ENCODE results near the gene MAP3K5.
A peak's percentile ranks its signal among the peaks of the same experiment; 100 is the strongest.

The MAP3K5 gene

DNA sequence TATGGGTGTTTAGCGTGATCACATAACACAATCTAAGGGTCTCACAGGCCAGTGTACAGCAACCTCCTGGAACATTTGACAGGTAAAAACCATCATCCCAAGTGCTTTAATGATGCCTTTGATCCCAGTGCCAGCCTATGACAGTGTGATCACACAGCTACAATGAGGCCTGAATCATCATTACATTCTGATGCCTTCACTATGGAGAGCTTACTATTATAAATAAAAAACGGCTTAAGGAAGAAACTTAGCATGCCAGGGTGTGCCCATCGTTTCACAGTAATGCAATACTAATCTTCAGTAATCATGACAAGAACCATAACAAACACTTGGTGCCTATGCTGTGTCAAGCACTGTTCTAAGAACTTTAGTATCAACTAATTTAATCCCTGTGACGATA is 253.4 kb downstream of the MAP3K5 start:
- H3K9me3 ChIP-seq (ENCODE audit: control insufficient read depth in 1 of 2, low read length in 2 of 2) = no peaks in the 10 kb centered on the region
- no peaks in the 10 kb centered on the region for H3K36me3 ChIP-seq (ENCODE audit: control insufficient read depth in 1 of 2, insufficient read depth in 2 of 2, low read length in 2 of 2)
- no peaks in the 10 kb centered on the region for H3K4me1 ChIP-seq (ENCODE audit: control insufficient read depth in 1 of 2, insufficient read depth in 2 of 2, low read length in 2 of 2)
- H3K4me3 ChIP-seq (ENCODE audit: low read depth in 1 of 2, low read length in 2 of 2) = no peak overlapping the region
- H3K27ac ChIP-seq (ENCODE audit: low read length) = no peak overlapping the region
- H3K27me3 ChIP-seq (ENCODE audit: low read depth, low read length) = no peaks in the 10 kb centered on the region

GRCh38 chr6:136535880-136536650 is 256.2 kb downstream of the MAP3K5 start:
- Histone ChIP-seq H3K27ac (ENCODE audit: low read length) (no peak overlapping the region), H3K9me3 (ENCODE audit: control insufficient read depth in 1 of 2, low read length in 2 of 2) (no peaks in the 10 kb centered on the region), H3K4me3 (ENCODE audit: low read depth in 1 of 2, low read length in 2 of 2) (no peak overlapping the region), H3K36me3 (ENCODE audit: control insufficient read depth in 1 of 2, insufficient read depth in 2 of 2, low read length in 2 of 2) (no peaks in the 10 kb centered on the region), H3K27me3 (ENCODE audit: low read depth, low read length) (no peaks in the 10 kb centered on the region), H3K4me1 (ENCODE audit: control insufficient read depth in 1 of 2, insufficient read depth in 2 of 2, low read length in 2 of 2) (no peaks in the 10 kb centered on the region)

- H3K27ac ChIP-seq (ENCODE audit: low read length) = no peak overlapping the region
- no peak overlapping the region for H3K4me3 ChIP-seq (ENCODE audit: low read depth in 1 of 2, low read length in 2 of 2)
- H3K9me3 ChIP-seq (ENCODE audit: control insufficient read depth in 1 of 2, low read length in 2 of 2) = no peaks in the 10 kb centered on the region
- H3K27me3 ChIP-seq (ENCODE audit: low read depth, low read length) = no peaks in the 10 kb centered on the region
- no peaks in the 10 kb centered on the region for H3K36me3 ChIP-seq (ENCODE audit: control insufficient read depth in 1 of 2, insufficient read depth in 2 of 2, low read length in 2 of 2)
- H3K4me1 ChIP-seq (ENCODE audit: control insufficient read depth in 1 of 2, insufficient read depth in 2 of 2, low read length in 2 of 2) = no peaks in the 10 kb centered on the region
These were observed 257.1 kb downstream of the MAP3K5 start for GRCh38 chr6:136535017-136535765.

DNA sequence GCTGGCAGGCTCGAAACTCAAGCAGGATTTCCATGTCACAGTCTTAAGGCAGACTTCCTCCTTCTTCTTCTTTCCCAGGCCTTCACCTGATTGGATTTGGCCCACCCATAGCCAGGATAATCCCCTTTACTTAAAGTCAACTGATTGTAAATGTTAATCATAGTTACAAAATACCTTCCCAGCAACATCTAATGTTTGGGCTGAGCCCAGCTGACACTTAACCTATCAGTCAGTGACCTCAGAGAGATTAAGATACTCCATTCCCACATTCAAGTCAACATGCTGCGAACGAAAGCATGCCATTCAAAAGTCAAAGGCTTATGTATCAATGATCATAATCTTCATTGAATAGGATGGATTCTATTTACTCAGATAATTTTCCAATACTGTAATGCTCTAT is 258.0 kb downstream of the MAP3K5 start:
- Histone ChIP-seq H3K27ac (ENCODE audit: low read length) (no peak overlapping the region), H3K36me3 (ENCODE audit: control insufficient read depth in 1 of 2, insufficient read depth in 2 of 2, low read length in 2 of 2) (no peaks in the 10 kb centered on the region), H3K4me3 (ENCODE audit: low read depth in 1 of 2, low read length in 2 of 2) (no peak overlapping the region), H3K4me1 (ENCODE audit: control insufficient read depth in 1 of 2, insufficient read depth in 2 of 2, low read length in 2 of 2) (no peaks in the 10 kb centered on the region), H3K9me3 (ENCODE audit: control insufficient read depth in 1 of 2, low read length in 2 of 2) (no peaks in the 10 kb centered on the region), H3K27me3 (ENCODE audit: low read depth, low read length) (no peaks in the 10 kb centered on the region)

DNA sequence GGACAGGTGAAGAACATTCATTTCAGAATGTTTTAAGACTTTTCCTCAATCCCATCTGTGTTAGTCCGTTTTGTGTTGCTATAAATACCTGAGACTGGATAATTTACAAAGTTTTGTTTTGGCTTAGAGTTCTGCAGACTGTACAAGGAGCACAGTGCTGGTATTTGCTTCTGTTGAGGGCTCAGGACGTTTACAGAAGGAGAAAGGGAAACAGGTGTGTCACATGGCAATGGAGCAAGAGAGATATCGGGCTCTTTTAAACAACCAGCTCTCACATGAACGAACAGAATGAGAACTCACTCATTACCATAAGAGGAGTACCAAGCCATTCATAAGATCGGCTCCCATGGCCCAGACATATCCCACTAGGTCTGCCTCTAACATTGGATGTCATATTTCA is 258.8 kb downstream of the MAP3K5 start:
- H3K27ac ChIP-seq (ENCODE audit: low read length) = no peak overlapping the region
- no peak overlapping the region for H3K4me3 ChIP-seq (ENCODE audit: low read depth in 1 of 2, low read length in 2 of 2)
- H3K27me3 ChIP-seq (ENCODE audit: low read depth, low read length) = no peaks in the 10 kb centered on the region
- no peaks in the 10 kb centered on the region for H3K9me3 ChIP-seq (ENCODE audit: control insufficient read depth in 1 of 2, low read length in 2 of 2)
- no peaks in the 10 kb centered on the region for H3K4me1 ChIP-seq (ENCODE audit: control insufficient read depth in 1 of 2, insufficient read depth in 2 of 2, low read length in 2 of 2)
- H3K36me3 ChIP-seq (ENCODE audit: control insufficient read depth in 1 of 2, insufficient read depth in 2 of 2, low read length in 2 of 2) = no peaks in the 10 kb centered on the region

- H3K4me1 ChIP-seq (ENCODE audit: control insufficient read depth in 1 of 2, insufficient read depth in 2 of 2, low read length in 2 of 2) = no peaks in the 10 kb centered on the region
- no peak overlapping the region for H3K4me3 ChIP-seq (ENCODE audit: low read depth in 1 of 2, low read length in 2 of 2)
- no peaks in the 10 kb centered on the region for H3K9me3 ChIP-seq (ENCODE audit: control insufficient read depth in 1 of 2, low read length in 2 of 2)
- H3K27ac ChIP-seq (ENCODE audit: low read length) = no peak overlapping the region
- H3K27me3 ChIP-seq (ENCODE audit: low read depth, low read length) = no peaks in the 10 kb centered on the region
- H3K36me3 ChIP-seq (ENCODE audit: control insufficient read depth in 1 of 2, insufficient read depth in 2 of 2, low read length in 2 of 2) = no peaks in the 10 kb centered on the region
These were observed 260.2 kb downstream of the MAP3K5 start for GRCh38 chr6:136532030-136532429.

GRCh38 chr6:136529710-136530109 is 262.6 kb downstream of the MAP3K5 start:
- Histone ChIP-seq H3K4me1 (ENCODE audit: control insufficient read depth in 1 of 2, insufficient read depth in 2 of 2, low read length in 2 of 2) (peaks cover 0 to 10% of the 10 kb centered on the region in 2 donors), H3K27ac (ENCODE audit: low read length) (no peak overlapping the region), H3K36me3 (ENCODE audit: control insufficient read depth in 1 of 2, insufficient read depth in 2 of 2, low read length in 2 of 2) (no peaks in the 10 kb centered on the region), H3K9me3 (ENCODE audit: control insufficient read depth in 1 of 2, low read length in 2 of 2) (no peaks in the 10 kb centered on the region), H3K4me3 (ENCODE audit: low read depth in 1 of 2, low read length in 2 of 2) (no peak overlapping the region), H3K27me3 (ENCODE audit: low read depth, low read length) (no peaks in the 10 kb centered on the region)

- no peaks in the 10 kb centered on the region for H3K9me3 ChIP-seq (ENCODE audit: control insufficient read depth in 1 of 2, low read length in 2 of 2)
- peaks cover 0 to 10% of the 10 kb centered on the region in 2 donors for H3K4me1 ChIP-seq (ENCODE audit: control insufficient read depth in 1 of 2, insufficient read depth in 2 of 2, low read length in 2 of 2)
- H3K27me3 ChIP-seq (ENCODE audit: low read depth, low read length) = no peaks in the 10 kb centered on the region
- H3K36me3 ChIP-seq (ENCODE audit: control insufficient read depth in 1 of 2, insufficient read depth in 2 of 2, low read length in 2 of 2) = no peaks in the 10 kb centered on the region
- H3K27ac ChIP-seq (ENCODE audit: low read length) = no peak overlapping the region
- H3K4me3 ChIP-seq (ENCODE audit: low read depth in 1 of 2, low read length in 2 of 2) = no peak overlapping the region
These were observed 263.8 kb downstream of the MAP3K5 start for GRCh38 chr6:136528477-136528876.

DNA sequence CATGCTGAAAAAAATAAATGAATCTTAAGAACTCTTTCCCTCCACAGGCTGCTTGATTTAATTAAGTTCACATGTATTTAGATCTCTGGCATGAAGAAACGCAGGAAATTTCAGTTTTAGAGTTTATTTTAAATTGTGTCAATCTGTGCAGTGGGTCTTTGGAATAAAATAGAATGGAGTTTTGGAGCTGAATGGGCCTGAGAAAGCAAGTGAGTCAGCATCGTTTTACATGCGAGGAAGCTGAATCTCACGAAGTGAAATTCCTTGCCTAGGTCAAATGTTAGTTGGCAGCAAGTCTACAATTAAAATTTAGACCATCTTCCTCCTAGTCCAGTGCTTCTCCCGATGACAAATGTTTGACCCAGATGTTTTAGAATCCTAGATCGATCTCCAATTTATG is 264.4 kb downstream of the MAP3K5 start:
- Histone ChIP-seq H3K4me1 (ENCODE audit: control insufficient read depth in 1 of 2, insufficient read depth in 2 of 2, low read length in 2 of 2) (peaks cover 0 to 10% of the 10 kb centered on the region in 2 donors), H3K27ac (ENCODE audit: low read length) (no peak overlapping the region)

GRCh38 chr6:136526937-136527336 is 265.3 kb downstream of the MAP3K5 start:
- Histone ChIP-seq H3K4me3 (ENCODE audit: low read depth in 1 of 2, low read length in 2 of 2) (peak overlapping the region in 1 of 2 donors; percentile 43), H3K4me1 (ENCODE audit: control insufficient read depth in 1 of 2, insufficient read depth in 2 of 2, low read length in 2 of 2) (peaks cover 0 to 10% of the 10 kb centered on the region in 2 donors), H3K27me3 (ENCODE audit: low read depth, low read length) (no peaks in the 10 kb centered on the region), H3K36me3 (ENCODE audit: control insufficient read depth in 1 of 2, insufficient read depth in 2 of 2, low read length in 2 of 2) (no peaks in the 10 kb centered on the region), H3K27ac (ENCODE audit: low read length) (no peak overlapping the region), H3K9me3 (ENCODE audit: control insufficient read depth in 1 of 2, low read length in 2 of 2) (no peaks in the 10 kb centered on the region)

More for the DNA sequence above, 264.4 kb downstream of the MAP3K5 start:
- no peaks in the 10 kb centered on the region for H3K9me3 ChIP-seq (ENCODE audit: control insufficient read depth in 1 of 2, low read length in 2 of 2)
- no peaks in the 10 kb centered on the region for H3K36me3 ChIP-seq (ENCODE audit: control insufficient read depth in 1 of 2, insufficient read depth in 2 of 2, low read length in 2 of 2)
- H3K27me3 ChIP-seq (ENCODE audit: low read depth, low read length) = no peaks in the 10 kb centered on the region
- H3K4me3 ChIP-seq (ENCODE audit: low read depth in 1 of 2, low read length in 2 of 2) = no peak overlapping the region

- peaks cover 0 to 10% of the 10 kb centered on the region in 2 donors for H3K4me1 ChIP-seq (ENCODE audit: control insufficient read depth in 1 of 2, insufficient read depth in 2 of 2, low read length in 2 of 2)
These were observed 265.9 kb downstream of the MAP3K5 start for GRCh38 chr6:136526196-136526930.

More at GRCh38 chr6:136526196-136526930, 265.9 kb downstream of the MAP3K5 start:
- Histone ChIP-seq H3K27me3 (ENCODE audit: low read depth, low read length) (no peaks in the 10 kb centered on the region), H3K36me3 (ENCODE audit: control insufficient read depth in 1 of 2, insufficient read depth in 2 of 2, low read length in 2 of 2) (no peaks in the 10 kb centered on the region), H3K9me3 (ENCODE audit: control insufficient read depth in 1 of 2, low read length in 2 of 2) (no peaks in the 10 kb centered on the region), H3K4me3 (ENCODE audit: low read depth in 1 of 2, low read length in 2 of 2) (peak overlapping the region in 1 of 2 donors; percentile 43), H3K27ac (ENCODE audit: low read length) (no peak overlapping the region)

All from muscle layer of duodenum (tissue), 2 donors.